ENCODE results near the gene COMMD2.

COMMD2 gene

GRCh38 chr3:149702691-149703441 lies 49.4 kb downstream of the COMMD2 start:
- no peak for DNase-seq (ENCODE audit: low read depth)

- DNase-seq (ENCODE audit: low read depth), result no peak
These were observed 50.3 kb downstream of the COMMD2 start for GRCh38 chr3:149701977-149702350.

GRCh38 chr3:149701206-149701976 lies 50.9 kb downstream of the COMMD2 start:
- no peak for DNase-seq (ENCODE audit: low read depth)

Measured in stimulated activated CD4-positive, alpha-beta T cell treated with anti-CD3 and anti-CD28 coated beads, Interleukin-2, amount 100 ng/mL, for 4 hours (primary cell).